Upper lobe of left lung (tissue), 6 donors: ENCODE data around the gene GRIK3. TPM values are rescaled to one million over a fixed set of nuclear protein-coding genes. Genes with fewer than 3 reads are reported as not detected.

Experiments used
- ATAC-seq, 2 donors: fragments of 200-7000 bp; cut with Tn5 transposase; one replicate each; pipeline ENCODE4 v1.9.1; 2022; ENCODE audit warnings: mild to moderate bottlenecking in 2 of 2, moderate library complexity in 2 of 2; ENCODE audit not compliant: low FRiP score in 2 of 2
- DNase-seq, 2 donors: peaks; one replicate each; pipeline ENCODE4 v3.0.0-alpha.2; 2019 to 2020
- H3K27ac ChIP-seq, 4 donors: fragments of 200-600 bp; sonication (generic); one replicate each; pipeline ENCODE4 v1.5.1; 2016 to 2019
- H3K27me3 ChIP-seq, 4 donors: fragments of 200-600 bp; sonication (generic); one replicate each; pipeline ENCODE4 v1.5.1; 2017 to 2019
- H3K36me3 ChIP-seq, 4 donors: fragments of 200-600 bp; sonication (generic); one replicate each; pipeline ENCODE4 v1.5.1; 2016 to 2019
- H3K4me1 ChIP-seq, 4 donors: fragments of 200-600 bp; sonication (generic); one replicate each; pipeline ENCODE4 v1.5.1; 2018 to 2019
- H3K4me3 ChIP-seq, 4 donors: fragments of 200-600 bp; sonication (generic); one replicate each; pipeline ENCODE4 v1.5.1; 2017 to 2019; ENCODE audit warnings: mild to moderate bottlenecking in 2 of 4, moderate library complexity in 1 of 4
- H3K9me3 ChIP-seq, 4 donors: fragments of 200-600 bp; sonication (generic); one replicate each; pipeline ENCODE4 v1.5.1; 2018 to 2019
- CTCF ChIP-seq, 6 experiments: fragments of 450-650 bp in 4 of 6; fragments of 200-600 bp in 2 of 6; sonication (generic) in 2 of 6; IDR thresholded peaks; one replicate each; pipeline ENCODE4 v1.5.1; 2016 to 2019; ENCODE audit warnings: antibody characterized with exemption in 6 of 6
- EP300 ChIP-seq, 4 donors: sonication (generic); formaldehyde crosslinking; IDR thresholded peaks; one replicate each; pipeline ENCODE4 v1.5.1; 2017; ENCODE audit warnings: antibody characterized with exemption in 4 of 4, control low read depth in 2 of 4
- POLR2A ChIP-seq, 4 donors: fragments of 450-650 bp; IDR thresholded peaks; one replicate each; pipeline ENCODE4 v1.5.1; 2016 to 2017; ENCODE audit warnings: antibody characterized with exemption in 4 of 4, mild to moderate bottlenecking in 2 of 4
- POLR2AphosphoS5 ChIP-seq, 2 donors: sonication (generic); formaldehyde crosslinking; IDR thresholded peaks; one replicate each; pipeline ENCODE4 v1.5.1; 2017; ENCODE audit warnings: antibody characterized with exemption in 2 of 2
- WGBS, 2 donors: methylation state at CpG; one replicate each; pipeline ENCODE4 v1.1.5; 2017 to 2018; 5-methylcytosine and 5-hydroxymethylcytosine counted together
- total RNA-seq, 6 donors: library from RNA; depleted of rRNA in 4 of 6; stranded (reverse); fragments of >200 nt in 4 of 6; gene quantifications; one replicate each; pipeline versions ENCODE4 v1.1.0 to v1.2.1, GENCODE V29; 2016 to 2021
- donor health status: DM: no; HTN: no; CAD: no; lungs with moderate emphysema.
- donor health status: DM: no; HTN: yes; CAD: no; lungs with severe emphysema.

The GRIK3 gene
- total RNA-seq, 6 donors from 2014 or later = 0.10 to 0.22 TPM; not detected in 4

- Histone ChIP-seq H3K9me3 (no peaks in the 10 kb centered on the region), H3K36me3 (no peaks in the 10 kb centered on the region), H3K27ac (no peak overlapping the region), H3K27me3 (no peaks in the 10 kb centered on the region), H3K4me3 (no peak overlapping the region), H3K4me1 (no peaks in the 10 kb centered on the region)
- no peak for DNase-seq
- TF ChIP-seq POLR2AphosphoS5 (IDR thresholded peaks at IDR 0.05) (no peak), EP300 (IDR thresholded peaks at IDR 0.05) (no peak), POLR2A (IDR thresholded peaks at IDR 0.05) (no peak), CTCF (IDR thresholded peaks at IDR 0.05) (no peak)
- no peak for ATAC-seq
Observed at GRCh38 chr1:36789535-36789934, 244.8 kb downstream of the GRIK3 start.

DNA sequence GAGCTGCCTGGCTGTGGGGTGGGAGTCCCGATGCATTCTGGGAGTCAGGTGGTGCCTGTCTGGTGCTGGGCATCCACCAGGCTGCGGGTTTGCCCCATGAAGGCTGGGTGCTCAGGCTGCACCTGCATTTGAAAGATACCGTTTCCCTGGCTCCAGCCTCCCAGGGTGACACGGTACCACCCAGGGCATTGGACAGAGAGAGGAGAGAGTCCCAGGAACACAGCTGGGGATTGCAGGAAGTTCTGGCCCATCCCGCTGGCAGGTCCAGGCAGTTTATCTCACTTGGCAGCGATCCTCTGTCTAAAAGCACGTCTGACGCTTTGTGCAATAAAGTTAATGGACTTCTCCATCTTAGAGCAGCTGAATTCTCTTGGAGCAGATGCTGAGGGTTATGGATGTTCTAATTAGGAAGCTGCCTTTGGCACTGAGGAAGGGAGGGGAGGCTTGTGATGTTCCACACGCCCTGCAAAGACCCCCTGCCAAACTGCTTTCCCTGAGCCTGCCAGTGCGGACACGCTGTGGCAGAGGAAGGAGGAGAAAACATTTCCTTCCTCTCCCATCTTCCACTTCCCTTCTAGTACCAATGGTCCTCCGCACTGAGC, 246.9 kb downstream of the GRIK3 start:
- no peak overlapping the region for H3K4me3 ChIP-seq
- ATAC-seq (no peak), DNase-seq (no peak)
- no peaks in the 10 kb centered on the region for H3K36me3 ChIP-seq
- no peaks in the 10 kb centered on the region for H3K4me1 ChIP-seq
- 27 to 57% methylated on average over 4 to 12 of the region's 12 CpGs for WGBS, 2 donors
- H3K27ac ChIP-seq = no peak overlapping the region
- no peaks in the 10 kb centered on the region for H3K9me3 ChIP-seq
- TF ChIP-seq POLR2A (IDR thresholded peaks at IDR 0.05) (no peak), CTCF (IDR thresholded peaks at IDR 0.05) (no peak), EP300 (IDR thresholded peaks at IDR 0.05) (no peak), POLR2AphosphoS5 (IDR thresholded peaks at IDR 0.05) (no peak)
- H3K27me3 ChIP-seq = no peaks in the 10 kb centered on the region

GRCh38 chr1:36786425-36786824, 247.9 kb downstream of the GRIK3 start:
- WGBS, 2 donors = 70 to 72% methylated on average over 5 of the region's 5 CpGs
- H3K4me1 ChIP-seq = no peaks in the 10 kb centered on the region
- H3K27ac ChIP-seq = no peak overlapping the region
- H3K36me3 ChIP-seq = no peaks in the 10 kb centered on the region
- no peak for DNase-seq
- no peaks in the 10 kb centered on the region for H3K9me3 ChIP-seq
- TF ChIP-seq EP300 (IDR thresholded peaks at IDR 0.05) (no peak), POLR2AphosphoS5 (IDR thresholded peaks at IDR 0.05) (no peak), POLR2A (IDR thresholded peaks at IDR 0.05) (no peak), CTCF (IDR thresholded peaks at IDR 0.05) (no peak)
- no peak for ATAC-seq
- H3K4me3 ChIP-seq = no peak overlapping the region
- H3K27me3 ChIP-seq = no peaks in the 10 kb centered on the region

DNA sequence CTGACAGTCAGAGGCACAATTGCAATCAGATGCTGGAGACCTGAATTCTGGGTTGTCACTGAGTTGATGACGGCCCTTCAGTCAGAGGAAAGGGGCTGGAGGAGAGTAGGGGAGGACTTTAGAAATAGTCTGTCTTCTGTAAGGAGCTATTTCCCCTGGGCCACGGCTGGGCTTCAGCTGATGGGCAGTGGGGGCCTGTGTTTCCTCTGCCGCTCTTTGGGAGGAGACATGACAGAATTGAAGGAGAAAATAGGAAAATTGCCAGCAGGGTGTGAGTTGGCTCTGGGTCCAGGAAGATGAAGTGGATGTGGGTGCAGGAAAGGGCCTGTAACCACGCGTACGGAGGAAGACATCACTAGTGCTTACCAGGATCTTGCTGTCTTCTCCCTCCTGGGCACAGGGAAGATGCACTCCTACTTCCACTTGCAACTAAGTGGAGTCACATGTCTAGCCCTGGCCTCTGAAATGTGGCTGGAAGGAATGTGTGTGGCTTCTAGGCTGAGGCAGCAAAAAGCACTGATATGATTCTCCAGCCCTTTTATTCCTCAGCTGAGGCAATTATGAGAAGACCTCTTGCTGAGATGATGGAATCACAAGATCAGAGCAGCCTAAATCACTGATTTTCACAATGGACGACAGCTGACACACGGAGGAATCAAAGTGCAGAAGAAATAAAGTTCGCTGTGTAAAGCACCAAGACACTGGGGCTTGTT, 250.0 kb downstream of the GRIK3 start:
- no peak for TF ChIP-seq POLR2AphosphoS5 (IDR thresholded peaks at IDR 0.05)
- no peak for TF ChIP-seq POLR2A (IDR thresholded peaks at IDR 0.05)
- TF ChIP-seq EP300 (IDR thresholded peaks at IDR 0.05) = no peak
- TF ChIP-seq CTCF (IDR thresholded peaks at IDR 0.05) = no peak
- Histone ChIP-seq H3K27me3 (no peaks in the 10 kb centered on the region), H3K27ac (no peak overlapping the region), H3K4me3 (no peak overlapping the region), H3K36me3 (no peaks in the 10 kb centered on the region), H3K4me1 (no peaks in the 10 kb centered on the region), H3K9me3 (no peaks in the 10 kb centered on the region)
- WGBS, 2 donors = 73 to 74% methylated on average over 9 of the region's 9 CpGs
- ATAC-seq = no peak
- DNase-seq = no peak

DNA sequence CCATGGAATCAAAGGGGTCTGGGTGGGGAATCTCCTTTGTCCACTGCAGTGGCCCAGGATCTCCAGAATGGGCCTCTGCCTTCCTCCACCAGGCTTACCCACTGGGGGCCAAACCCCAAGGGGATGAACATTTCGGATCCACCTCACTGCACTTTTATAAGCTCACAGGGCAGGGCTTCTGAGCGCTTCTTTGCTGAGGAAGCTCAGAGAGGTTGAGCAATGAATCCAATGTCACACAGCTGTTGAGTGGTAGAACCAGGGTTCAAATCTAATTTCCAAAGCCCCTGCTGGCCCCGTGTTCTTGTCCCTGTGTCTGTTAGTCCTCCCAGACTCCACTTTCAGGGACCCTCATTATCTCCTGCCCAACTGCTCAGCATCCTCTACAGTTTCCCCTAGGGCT, 250.8 kb downstream of the GRIK3 start:
- Histone ChIP-seq H3K9me3 (no peaks in the 10 kb centered on the region), H3K4me3 (no peak overlapping the region), H3K27me3 (no peaks in the 10 kb centered on the region), H3K27ac (no peak overlapping the region), H3K36me3 (no peaks in the 10 kb centered on the region), H3K4me1 (no peaks in the 10 kb centered on the region)
- DNase-seq = no peak
- ATAC-seq = no peak
- 87 to 94% methylated on average over 2 to 3 of the region's 3 CpGs for WGBS, 2 donors
- no peak for TF ChIP-seq POLR2A (IDR thresholded peaks at IDR 0.05)
- TF ChIP-seq CTCF (IDR thresholded peaks at IDR 0.05) = no peak
- no peak for TF ChIP-seq POLR2AphosphoS5 (IDR thresholded peaks at IDR 0.05)
- no peak for TF ChIP-seq EP300 (IDR thresholded peaks at IDR 0.05)
